ENCODE data around the gene CMSS1. TPM values are rescaled to one million over a fixed set of nuclear protein-coding genes. Genes with fewer than 3 reads are reported as not detected.
A peak's percentile ranks its signal among the peaks of the same experiment; 100 is the strongest.

Gene CMSS1
- total RNA-seq, 6 experiments from 2014 or later: 10.1 to 14.6 (median 11.6) TPM

DNA sequence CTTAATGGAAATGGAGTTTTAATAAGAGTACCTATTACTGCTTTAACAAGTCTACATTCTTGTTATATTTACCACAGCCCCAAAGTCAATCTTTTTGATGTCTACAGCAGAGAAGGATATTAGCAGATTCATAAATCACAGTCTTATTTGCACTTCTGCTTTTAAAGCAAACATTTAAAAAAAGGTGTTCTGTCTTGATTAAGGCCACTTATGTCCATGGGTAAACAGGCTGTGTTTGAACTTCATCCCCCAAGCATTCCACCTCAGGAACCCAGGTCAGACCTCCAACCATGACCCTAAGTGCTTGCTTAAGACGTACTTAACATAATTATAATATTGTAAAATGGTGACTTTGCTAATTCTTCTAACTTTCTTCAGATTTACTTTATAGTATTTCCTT is 113.4 kb downstream of the CMSS1 start:
- 8% methylated on average over 1 of the region's 1 CpG for WGBS (ENCODE audit: insufficient coverage, low coverage, low lambda C conversion rate, missing lambda C conversion rate)
- intact Hi-C loops (cut with DNase I): no loop called here
- peaks cover 0 to 12% (median 0%) of the 10 kb centered on the region in 4 donors for H3K4me1 ChIP-seq
- no peak for DNase-seq
- no peaks in the 10 kb centered on the region for H3K9me3 ChIP-seq
- no peak for ATAC-seq
- no peaks in the 10 kb centered on the region for H3K36me3 ChIP-seq
- no peaks in the 10 kb centered on the region for H3K27me3 ChIP-seq
- no peak overlapping the region for H3K27ac ChIP-seq
- no peak for TF ChIP-seq POLR2A (IDR thresholded peaks at IDR 0.05)
- TF ChIP-seq CTCF (IDR thresholded peaks at IDR 0.05): no peak
- H3K4me3 ChIP-seq: no peak overlapping the region

DNA sequence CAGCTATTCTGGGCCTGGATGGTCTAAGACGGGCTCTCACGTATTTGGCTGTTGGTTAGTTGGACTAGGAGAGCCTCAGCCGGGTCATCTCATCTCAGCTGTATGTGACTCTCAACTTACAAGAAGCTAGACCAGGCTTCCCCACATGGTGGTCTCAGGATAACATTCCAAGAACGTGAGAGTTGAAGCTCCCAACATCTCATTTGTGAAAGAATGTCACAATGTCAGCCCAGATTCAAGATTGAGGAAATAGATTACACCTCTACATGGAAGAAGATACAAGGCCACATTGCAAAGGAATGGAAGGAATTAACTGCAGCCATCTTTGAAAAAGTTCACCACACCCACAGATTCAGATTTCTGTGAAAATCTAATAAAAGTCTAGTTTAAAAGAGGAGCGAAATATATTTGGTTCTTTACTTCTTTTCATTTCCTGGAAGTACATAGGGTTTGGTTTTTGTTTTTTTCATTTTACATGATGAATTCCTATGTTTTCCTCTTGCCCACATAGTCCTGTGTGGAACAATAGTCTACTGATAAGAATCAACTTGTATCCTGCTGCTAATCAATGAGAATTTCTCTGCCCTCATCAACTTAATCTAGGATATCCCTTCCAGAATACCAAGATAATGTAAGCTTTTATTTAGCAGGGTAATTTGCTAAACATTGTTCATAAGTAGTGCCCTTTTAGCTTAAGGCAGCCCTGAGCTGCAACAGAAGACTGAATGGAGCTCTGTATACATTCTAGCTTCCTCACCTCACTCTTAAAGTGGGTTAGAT is 116.5 kb downstream of the CMSS1 start:
- H3K36me3 ChIP-seq: no peaks in the 10 kb centered on the region
- peaks cover 0 to 12% (median 0%) of the 10 kb centered on the region in 4 donors for H3K4me1 ChIP-seq
- ATAC-seq (no peak), DNase-seq (no peak)
- no peaks in the 10 kb centered on the region for H3K27me3 ChIP-seq
- H3K9me3 ChIP-seq: no peaks in the 10 kb centered on the region
- TF ChIP-seq CTCF (IDR thresholded peaks at IDR 0.05) (no peak), POLR2A (IDR thresholded peaks at IDR 0.05) (no peak)
- no peak overlapping the region for H3K27ac ChIP-seq
- intact Hi-C loops (cut with DNase I): no loop called here
- WGBS (ENCODE audit: insufficient coverage, low coverage, low lambda C conversion rate, missing lambda C conversion rate): 94% methylated on average over 3 of the region's 5 CpGs
- H3K4me3 ChIP-seq: no peak overlapping the region

GRCh38 chr3:99934975-99935797 is 117.5 kb downstream of the CMSS1 start:
- Histone ChIP-seq H3K4me3 (no peak overlapping the region), H3K9me3 (no peaks in the 10 kb centered on the region), H3K36me3 (no peaks in the 10 kb centered on the region), H3K4me1 (peaks cover 0 to 12% (median 0%) of the 10 kb centered on the region in 4 donors), H3K27me3 (no peaks in the 10 kb centered on the region), H3K27ac (peak overlapping the region in 1 of 3 donors; percentile 4)
- TF ChIP-seq CTCF (IDR thresholded peaks at IDR 0.05): no peak
- no peak for TF ChIP-seq POLR2A (IDR thresholded peaks at IDR 0.05)
- intact Hi-C loops (cut with DNase I): no loop called here
- DNase-seq: no peak
- WGBS (ENCODE audit: insufficient coverage, low coverage, low lambda C conversion rate, missing lambda C conversion rate): 23% methylated on average over 4 of the region's 4 CpGs
- peak; percentile 70 to 89 (median 84) for ATAC-seq

DNA sequence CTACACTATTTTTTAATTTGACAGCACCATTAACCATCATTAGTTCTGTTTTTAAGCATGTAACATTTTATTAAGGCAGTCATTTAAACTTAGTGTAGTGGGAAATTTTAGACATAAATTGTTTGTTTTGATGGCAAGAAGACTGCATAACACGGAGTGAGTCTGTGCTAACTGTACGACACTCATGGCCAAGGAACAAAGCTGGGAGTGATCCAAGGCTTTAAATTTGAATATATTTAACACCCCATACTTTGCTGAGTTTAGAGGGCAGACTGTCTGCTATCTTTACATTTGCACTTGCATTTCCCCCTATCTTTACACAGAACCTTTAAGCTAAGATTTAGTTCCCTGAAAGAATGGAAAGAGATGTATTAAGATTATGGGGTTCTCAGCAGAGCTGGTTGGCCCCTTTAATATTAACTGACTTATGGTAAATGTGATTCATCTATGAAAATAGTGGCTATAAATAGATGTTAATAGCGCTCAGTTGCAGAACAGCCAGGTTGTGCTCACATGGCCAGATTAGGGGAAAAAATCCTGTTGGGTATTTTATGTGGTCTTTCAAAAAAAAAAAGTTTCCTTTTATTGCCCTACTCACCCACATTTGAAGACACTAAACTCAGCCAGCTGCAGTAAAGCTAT is 120.7 kb downstream of the CMSS1 start:
- intact Hi-C loops (cut with DNase I): no loop called here
- ATAC-seq: no peak
- Histone ChIP-seq H3K36me3 (no peaks in the 10 kb centered on the region), H3K4me3 (no peak overlapping the region), H3K27me3 (no peaks in the 10 kb centered on the region), H3K9me3 (no peaks in the 10 kb centered on the region), H3K27ac (no peak overlapping the region), H3K4me1 (peaks cover 0 to 12% (median 0%) of the 10 kb centered on the region in 4 donors)
- WGBS (ENCODE audit: insufficient coverage, low coverage, low lambda C conversion rate, missing lambda C conversion rate): 78% methylated on average over 3 of the region's 3 CpGs
- no peak for DNase-seq
- TF ChIP-seq CTCF (IDR thresholded peaks at IDR 0.05): no peak
- TF ChIP-seq POLR2A (IDR thresholded peaks at IDR 0.05): no peak

All from right lobe of liver (tissue), 6 donors.